PC-9 (cell line): ENCODE data around the gene GREB1L.

ENCODE experiments used
- EZH2 ChIP-seq: fragments of 200-600 bp; sonication (generic); IDR thresholded peaks from 2 replicates; pipeline ENCODE4 v1.8.0; 2017; ENCODE audit warnings: antibody characterized with exemption, low read depth
- TF ChIP-seq, protein P1 (sequence below): fragments of 200-600 bp; sonication (generic); conservative IDR thresholded peaks from 2 replicates; pipeline ENCODE4 v1.6.1; 2017; ENCODE audit warnings: mixed run types, antibody characterized with exemption, mild to moderate bottlenecking, moderate library complexity

GRCh38 chr18:21557607-21558253, 315.7 kb downstream of the GREB1L start:
- TF ChIP-seq, protein P1, sequence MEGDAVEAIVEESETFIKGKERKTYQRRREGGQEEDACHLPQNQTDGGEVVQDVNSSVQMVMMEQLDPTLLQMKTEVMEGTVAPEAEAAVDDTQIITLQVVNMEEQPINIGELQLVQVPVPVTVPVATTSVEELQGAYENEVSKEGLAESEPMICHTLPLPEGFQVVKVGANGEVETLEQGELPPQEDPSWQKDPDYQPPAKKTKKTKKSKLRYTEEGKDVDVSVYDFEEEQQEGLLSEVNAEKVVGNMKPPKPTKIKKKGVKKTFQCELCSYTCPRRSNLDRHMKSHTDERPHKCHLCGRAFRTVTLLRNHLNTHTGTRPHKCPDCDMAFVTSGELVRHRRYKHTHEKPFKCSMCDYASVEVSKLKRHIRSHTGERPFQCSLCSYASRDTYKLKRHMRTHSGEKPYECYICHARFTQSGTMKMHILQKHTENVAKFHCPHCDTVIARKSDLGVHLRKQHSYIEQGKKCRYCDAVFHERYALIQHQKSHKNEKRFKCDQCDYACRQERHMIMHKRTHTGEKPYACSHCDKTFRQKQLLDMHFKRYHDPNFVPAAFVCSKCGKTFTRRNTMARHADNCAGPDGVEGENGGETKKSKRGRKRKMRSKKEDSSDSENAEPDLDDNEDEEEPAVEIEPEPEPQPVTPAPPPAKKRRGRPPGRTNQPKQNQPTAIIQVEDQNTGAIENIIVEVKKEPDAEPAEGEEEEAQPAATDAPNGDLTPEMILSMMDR = no peak
- TF ChIP-seq EZH2 = no peak
